ENCODE measurements around the gene MYH13.

GRCh38 chr17:10354651-10355050 lies 18.2 kb downstream of the MYH13 start:
- TF ChIP-seq EZH2phosphoT487 (IDR thresholded peaks at IDR 0.05) (no peak), CTCF (IDR thresholded peaks at IDR 0.05) (no peak), EZH2 (IDR thresholded peaks at IDR 0.05) (no peak)

All from neural progenitor cell (in vitro differentiated cells).